ENCODE measurements around the gene ABHD1. TPM values are rescaled to one million over a fixed set of nuclear protein-coding genes. Genes with fewer than 3 reads are reported as not detected.
A peak's percentile ranks its signal among the peaks of the same experiment; 100 is the strongest.
"Not testable (repeated sequence)": the region's sequence is repeated elsewhere in the genome, so short reads cannot be mapped to it uniquely, and the experiment has no call there.

The ABHD1 gene
- 0.30 TPM for polyA plus RNA-seq (2013, experiment 1 of 2; ENCODE audit: insufficient read length)
- polyA plus RNA-seq (2013, experiment 2 of 2; ENCODE audit: insufficient read length), result not detected

DNA sequence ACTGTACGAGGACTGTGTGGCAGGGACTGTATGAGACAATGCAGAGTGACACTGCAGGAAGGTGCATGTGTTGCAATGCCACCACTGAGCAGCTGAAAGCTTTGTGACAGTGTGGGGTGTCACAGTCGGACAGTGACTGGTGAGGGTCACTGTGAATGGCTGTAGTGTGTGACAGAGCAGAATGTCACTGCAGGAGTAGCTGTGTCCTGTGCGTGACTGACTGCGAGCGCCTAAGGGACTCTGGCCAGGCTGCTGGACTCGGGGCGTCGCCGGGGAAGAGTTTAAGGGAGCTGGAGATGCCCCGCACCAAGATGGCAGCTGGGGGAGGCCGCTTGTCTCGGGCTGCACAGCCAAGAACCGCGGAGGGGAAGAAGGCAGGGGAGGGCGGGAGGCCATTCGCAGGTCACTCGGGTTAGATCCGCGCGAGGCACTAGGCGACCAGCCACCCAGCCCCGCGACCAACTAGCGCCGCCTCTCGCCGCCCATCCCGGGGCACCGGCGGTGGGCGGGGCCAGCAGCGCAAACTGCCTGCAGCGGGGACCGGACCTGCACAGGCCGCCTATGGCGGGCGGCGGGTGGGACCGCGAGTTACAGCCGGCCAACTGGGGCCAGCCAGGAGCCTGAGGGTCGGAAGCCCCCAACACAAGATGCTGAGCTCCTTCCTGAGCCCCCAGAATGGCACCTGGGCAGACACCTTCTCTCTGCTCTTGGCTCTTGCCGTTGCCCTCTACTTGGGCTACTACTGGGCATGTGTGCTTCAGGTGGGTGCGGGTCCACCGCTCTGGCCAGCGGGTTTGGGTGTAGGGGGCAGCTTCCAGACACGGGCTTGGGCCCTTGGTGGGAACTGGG, at the start of gene ABHD1:
TSS of gene ABHD1 (plus strand) at position 514 of the 849 bp plus-strand sequence. CDS start at position 648, 134 bp downstream.
- DNase-seq, result no peak

DNA sequence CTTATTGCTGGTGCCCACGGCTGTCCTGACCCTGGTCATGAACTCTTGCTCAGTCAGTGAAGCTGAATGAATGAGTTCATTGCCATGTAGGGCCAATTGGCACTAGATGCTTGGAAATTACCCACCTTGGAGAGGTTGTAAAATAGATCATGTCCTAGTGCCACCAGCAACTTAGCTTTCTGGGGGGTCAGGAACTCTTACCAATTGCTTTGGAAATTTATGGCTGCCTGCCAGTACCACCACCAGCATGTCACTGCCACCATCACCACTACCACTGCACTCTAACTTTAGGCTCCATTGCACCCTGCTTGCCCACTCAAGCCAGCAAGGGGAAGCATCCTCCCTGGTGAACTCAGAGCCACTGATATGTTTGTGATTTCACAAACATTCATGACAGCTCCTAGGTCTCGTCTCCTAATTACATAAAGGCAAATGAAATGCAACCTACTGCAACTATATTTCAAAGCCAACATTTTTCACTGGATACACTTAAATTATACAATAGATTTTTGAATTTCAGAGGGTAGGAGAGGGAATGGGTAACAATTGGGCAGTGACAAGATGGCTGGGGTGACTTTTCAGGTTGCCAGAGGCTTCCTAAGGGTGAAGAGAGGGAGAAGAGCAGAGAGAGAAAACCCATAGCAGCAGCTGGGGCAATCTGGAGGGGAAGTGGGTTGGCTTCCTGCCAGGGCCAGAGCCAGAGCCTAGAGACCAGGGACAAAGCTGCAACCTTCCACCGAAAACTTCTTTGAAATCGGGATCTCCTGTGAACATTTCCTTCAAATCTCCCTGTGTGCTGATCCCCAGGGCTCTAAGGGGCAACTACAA, 48.7 kb upstream of the ABHD1 start:
- DNase-seq, result peak; percentile 41

DNA sequence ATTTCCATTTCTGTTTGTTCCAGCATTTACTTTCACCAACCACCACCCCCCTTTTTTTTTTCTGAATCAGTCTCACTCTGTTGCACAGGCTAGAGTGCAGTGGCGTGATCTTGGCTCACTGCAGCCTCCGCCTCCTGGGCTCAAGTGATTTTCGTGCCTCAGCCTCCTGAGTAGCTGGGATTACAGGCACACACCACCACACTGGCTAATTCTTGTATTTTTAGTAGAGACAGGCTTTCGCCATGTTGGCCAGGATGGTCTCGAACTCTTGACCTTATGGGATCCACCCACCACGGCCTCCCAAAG, 48.1 kb upstream of the ABHD1 start:
- not testable (repeated sequence) for DNase-seq

DNA sequence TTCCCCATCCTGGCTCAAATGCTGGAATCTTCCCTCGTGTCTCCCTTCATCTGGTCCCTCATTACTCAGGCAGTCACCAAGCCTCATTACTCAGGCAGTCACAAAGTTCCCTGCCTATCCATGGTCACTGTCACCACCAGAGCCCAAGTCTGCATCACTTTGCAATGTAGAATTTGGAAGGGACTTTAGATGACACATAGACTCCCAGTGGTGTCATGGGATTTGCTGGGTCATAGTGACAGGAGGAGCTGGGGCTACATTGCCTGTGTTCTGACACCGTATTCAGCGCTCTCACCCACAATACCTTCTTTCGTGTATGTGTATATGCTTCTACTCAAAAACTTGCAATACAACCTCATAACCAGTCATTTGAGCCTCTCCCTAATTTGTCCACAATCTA, 47.3 kb upstream of the ABHD1 start:
- DNase-seq, result peak; percentile 35

DNA sequence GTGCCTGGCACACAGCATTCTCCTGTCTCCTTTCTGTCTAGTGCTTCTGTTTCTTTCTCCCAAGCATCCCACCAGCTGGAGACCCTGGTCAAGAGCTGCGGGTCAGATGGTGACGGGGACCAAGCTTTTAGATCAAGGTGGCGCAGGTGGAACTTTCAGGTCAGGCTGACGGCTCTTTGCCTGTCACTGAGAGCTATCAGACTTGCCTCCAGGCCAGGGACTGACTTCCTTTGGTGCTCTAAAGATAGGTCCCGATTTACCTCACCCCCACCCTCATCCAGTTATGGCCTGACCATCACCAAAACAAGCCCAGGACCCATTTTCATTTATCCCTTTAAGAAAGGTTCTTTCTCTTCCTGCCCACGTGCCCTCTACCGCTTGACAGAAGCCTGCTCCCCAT, 46.4 kb upstream of the ABHD1 start:
- no peak for DNase-seq

DNA sequence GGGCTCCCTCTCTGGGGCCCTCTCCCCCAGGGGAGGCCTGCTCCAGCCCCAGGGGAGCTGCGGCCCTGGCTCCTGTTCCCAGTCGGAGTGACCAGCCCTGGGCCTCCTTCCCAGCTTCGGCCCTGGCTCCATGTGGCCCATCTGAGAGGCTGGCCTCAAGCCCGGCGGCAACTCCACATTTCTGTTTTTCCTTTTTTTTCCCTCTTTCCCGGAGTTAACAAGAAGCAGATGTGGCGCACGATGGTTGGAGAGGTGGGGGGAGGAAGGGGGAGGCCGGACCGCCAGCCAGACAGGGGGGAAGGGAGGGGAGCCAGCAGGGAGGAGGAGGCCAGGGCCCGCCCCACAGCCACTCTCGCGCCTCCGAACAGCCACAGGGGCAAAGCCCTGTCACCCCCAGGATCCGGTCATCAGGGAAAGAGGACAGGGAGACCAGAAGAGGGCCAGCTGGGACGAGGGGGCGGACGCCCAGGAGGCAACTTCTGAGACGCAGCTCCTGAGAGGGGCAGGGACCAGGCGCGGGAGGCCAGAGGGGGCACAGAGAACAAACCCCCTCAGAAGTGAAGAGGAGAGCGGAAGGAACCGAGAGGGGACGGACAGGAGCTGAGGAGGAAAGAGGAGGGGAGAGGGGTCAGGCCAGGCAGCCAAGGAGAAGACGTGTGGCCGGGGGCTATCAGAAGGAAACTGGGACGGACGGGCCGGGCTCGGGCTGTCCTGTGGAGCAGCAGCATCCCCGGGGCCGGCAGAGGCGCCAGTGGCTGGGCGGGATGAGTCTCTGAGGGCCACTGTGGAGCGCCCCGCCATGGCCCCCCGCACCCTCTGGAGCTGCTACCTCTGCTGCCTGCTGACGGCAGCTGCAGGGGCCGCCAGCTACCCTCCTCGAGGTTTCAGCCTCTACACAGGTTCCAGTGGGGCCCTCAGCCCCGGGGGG, 45.1 kb upstream of the ABHD1 start, which contains the start of gene EMILIN1:
TSS of gene EMILIN1 (plus strand) at position 349 of the 928 bp plus-strand sequence. CDS start at position 800, 451 bp downstream.
- DNase-seq, result peak; percentile 97

DNA sequence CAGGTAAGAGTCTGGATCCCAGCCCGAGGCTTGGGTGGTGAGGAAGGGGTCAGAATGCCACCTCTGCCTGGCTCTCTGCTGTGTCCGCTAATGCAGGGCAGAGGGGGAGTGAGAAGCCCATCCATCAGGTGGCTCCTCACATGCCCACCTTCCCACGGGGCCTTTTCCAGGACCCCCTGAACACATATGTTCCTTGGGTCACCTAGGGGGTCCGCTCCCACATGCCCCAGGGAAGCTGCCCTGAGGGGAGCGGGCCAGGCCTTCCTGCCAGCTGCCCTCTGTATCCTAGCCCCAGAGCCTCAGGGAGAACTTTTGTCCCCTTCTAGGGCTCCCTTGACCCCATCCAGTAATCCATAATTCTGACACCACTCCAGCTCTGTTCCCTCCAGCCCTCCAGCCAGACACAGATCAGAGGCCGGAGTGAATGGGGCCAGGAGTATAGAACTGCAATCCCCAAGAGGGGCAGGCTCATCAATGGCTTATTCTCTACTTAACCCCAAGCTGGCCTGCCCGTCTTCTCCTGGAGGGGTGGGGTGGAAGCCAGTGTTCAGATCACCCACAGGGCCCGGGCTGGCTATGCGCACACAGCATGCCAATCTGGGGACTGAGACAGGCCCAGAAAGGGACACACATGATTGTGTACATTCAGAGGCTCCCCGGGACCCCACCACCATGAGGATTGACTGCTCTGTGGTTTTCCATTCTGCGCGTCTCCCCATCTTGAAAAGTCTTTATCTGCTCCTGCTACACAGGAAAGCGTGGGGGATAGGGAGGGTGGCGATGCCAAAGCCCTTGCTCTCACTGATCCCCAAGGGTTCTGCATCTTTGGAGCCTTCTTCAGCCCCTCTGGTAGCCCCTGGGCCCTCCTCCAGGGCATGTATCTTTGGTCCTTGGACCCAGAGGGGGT, 44.1 kb upstream of the ABHD1 start:
- DNase-seq, result no peak

DNA sequence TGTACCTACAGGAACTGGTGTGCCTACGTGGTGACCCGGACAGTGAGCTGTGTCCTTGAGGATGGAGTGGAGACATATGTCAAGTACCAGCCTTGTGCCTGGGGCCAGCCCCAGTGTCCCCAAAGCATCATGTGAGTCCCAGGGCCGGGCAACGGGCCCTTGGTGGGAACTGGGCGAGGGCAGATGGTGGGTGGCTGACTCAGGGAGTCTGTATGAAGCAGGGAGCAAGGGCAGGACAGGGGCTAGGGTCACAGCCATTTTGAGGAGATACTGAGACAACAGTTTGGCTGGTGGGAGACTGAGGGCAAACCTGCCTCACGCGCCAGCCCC, 43.5 kb upstream of the ABHD1 start:
- no peak for DNase-seq

DNA sequence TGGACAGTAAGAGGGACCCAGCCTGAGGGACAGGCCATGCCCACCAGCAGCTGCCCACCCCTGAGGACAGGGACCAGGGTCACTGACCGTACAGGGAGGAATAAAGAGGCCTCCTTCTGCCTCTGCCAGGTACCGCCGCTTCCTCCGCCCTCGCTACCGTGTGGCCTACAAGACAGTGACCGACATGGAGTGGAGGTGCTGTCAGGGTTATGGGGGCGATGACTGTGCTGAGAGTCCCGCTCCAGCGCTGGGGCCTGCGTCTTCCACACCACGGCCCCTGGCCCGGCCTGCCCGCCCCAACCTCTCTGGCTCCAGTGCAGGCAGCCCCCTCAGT, 43.0 kb upstream of the ABHD1 start:
- DNase-seq, result no peak

DNA sequence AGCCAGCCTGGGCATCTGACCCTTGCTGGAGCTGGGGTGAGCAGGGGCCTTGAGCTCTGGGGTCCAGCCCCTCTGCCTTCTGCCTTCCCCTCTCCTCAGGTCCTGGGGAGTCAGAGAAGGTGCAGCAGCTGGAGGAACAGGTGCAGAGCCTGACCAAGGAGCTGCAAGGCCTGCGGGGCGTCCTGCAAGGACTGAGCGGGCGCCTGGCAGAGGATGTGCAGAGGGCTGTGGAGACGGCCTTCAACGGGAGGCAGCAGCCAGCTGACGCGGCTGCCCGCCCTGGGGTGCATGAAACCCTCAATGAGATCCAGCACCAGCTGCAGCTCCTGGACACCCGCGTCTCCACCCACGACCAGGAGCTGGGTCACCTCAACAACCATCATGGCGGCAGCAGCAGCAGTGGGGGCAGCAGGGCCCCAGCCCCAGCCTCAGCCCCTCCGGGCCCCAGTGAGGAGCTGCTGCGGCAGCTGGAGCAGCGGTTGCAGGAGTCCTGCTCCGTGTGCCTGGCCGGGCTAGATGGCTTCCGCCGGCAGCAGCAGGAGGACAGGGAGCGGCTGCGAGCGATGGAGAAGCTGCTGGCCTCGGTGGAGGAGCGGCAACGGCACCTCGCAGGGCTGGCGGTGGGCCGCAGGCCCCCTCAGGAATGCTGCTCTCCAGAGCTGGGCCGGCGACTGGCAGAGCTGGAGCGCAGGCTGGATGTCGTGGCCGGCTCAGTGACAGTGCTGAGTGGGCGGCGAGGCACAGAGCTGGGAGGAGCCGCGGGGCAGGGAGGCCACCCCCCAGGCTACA, 41.4 kb upstream of the ABHD1 start:
- no peak for DNase-seq

DNA sequence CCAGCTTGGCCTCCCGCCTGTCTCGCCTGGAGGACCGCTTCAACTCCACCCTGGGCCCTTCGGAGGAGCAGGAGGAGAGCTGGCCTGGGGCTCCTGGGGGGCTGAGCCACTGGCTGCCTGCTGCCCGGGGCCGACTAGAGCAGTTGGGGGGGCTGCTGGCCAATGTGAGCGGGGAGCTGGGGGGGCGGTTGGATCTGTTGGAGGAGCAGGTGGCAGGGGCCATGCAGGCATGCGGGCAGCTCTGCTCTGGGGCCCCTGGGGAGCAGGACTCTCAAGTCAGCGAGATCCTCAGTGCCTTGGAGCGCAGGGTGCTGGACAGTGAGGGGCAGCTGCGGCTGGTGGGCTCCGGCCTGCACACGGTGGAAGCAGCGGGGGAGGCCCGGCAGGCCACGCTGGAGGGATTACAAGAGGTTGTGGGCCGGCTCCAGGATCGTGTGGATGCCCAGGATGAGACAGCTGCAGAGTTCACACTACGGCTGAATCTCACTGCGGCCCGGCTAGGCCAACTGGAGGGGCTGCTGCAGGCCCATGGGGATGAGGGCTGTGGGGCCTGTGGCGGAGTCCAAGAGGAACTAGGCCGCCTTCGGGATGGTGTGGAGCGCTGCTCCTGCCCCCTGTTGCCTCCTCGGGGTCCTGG, 40.7 kb upstream of the ABHD1 start:
- no peak for DNase-seq

DNA sequence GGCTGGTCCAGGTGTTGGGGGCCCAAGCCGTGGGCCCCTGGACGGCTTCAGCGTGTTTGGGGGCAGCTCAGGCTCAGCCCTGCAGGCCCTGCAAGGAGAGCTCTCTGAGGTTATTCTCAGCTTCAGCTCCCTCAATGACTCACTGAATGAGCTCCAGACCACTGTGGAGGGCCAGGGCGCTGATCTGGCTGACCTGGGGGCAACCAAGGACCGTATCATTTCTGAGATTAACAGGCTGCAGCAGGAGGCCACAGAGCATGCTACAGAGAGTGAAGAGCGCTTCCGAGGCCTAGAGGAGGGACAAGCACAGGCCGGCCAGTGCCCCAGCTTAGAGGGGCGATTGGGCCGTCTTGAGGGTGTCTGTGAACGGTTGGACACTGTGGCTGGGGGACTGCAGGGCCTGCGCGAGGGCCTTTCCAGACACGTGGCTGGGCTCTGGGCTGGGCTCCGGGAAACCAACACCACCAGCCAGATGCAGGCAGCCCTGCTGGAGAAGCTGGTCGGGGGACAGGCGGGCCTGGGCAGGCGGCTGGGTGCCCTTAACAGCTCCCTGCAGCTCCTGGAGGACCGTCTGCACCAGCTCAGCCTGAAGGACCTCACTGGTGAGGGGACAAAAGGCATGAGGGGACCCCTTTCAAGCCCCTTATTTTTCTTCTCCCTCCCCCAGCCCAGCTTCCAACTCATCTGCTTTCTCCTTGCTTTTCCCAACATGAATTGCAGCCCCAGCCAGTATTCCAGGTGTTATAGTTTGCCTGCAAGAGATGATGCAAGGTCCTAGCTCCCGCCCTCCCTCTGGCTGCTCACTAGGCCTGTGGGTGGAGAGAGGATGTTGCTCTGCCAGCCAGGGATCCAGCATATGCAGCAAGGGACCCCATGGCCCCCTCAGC, 40.0 kb upstream of the ABHD1 start:
- DNase-seq, result no peak

DNA sequence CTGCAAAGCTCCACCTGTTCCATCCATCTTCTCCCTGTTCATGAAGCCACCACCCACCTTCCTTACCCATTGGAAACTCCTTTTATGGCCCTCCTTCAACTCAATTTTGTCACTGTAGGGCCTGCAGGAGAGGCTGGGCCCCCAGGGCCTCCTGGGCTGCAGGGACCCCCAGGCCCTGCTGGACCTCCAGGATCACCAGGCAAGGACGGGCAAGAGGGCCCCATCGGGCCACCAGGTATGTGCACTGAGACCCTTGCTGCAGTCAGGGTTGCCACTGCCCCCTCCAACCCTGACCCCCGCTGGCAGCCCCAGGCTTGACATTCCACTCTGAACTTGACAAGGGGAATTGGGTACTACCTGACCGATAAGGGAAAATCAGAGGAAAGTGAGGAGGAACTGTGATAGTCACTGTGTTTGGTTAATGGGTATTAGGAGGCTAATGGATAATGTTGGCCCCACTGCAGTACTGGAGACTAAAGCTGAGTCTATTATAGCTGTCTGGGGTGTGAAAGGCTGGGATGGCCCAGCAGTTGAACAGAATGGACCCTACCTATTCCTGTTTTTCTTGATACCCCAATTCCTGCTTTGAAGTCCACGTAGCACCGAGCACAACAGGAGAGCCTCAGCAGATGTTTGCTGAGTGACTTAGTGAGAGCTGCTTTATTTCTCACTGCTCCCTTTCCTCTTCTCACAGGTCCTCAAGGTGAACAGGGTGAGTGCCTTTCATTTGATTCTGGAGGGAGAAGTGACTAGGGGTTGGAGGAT, 39.1 kb upstream of the ABHD1 start:
- DNase-seq, result no peak

DNA sequence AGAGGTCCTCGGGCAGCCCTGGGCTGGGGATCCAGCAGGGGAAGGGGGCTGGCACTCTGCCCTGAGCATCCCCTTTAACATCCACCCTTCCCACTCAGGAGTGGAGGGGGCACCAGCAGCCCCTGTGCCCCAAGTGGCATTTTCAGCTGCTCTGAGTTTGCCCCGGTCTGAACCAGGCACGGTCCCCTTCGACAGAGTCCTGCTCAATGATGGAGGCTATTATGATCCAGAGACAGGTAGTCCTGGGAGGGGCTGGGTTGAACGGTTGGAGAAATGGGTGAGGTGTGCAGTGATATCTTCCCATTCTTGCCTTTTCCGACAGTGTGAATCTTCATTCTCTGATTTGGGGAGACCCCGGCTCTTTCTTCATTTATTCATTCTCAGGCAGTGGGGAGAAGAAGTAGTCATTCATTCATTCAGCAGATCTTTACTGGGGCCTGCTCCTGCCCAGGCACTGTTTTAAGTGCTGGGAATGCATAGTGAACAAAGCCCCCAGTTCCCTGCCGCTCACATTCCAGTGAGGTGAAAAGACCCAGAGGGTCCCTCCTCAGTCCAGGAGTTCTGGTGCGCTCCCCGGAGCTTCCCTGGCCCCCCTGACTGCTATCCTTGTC, 38.4 kb upstream of the ABHD1 start:
- no peak for DNase-seq

DNA sequence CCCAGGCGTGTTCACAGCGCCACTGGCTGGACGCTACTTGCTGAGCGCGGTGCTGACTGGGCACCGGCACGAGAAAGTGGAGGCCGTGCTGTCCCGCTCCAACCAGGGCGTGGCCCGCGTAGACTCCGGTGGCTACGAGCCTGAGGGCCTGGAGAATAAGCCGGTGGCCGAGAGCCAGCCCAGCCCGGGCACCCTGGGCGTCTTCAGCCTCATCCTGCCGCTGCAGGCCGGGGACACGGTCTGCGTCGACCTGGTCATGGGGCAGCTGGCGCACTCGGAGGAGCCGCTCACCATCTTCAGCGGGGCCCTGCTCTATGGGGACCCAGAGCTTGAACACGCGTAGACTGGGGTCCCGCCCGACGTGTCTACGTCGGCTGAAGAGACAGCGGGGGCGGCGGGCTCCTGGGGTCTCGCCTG, 37.9 kb upstream of the ABHD1 start:
- DNase-seq, result peak; percentile 67

DNA sequence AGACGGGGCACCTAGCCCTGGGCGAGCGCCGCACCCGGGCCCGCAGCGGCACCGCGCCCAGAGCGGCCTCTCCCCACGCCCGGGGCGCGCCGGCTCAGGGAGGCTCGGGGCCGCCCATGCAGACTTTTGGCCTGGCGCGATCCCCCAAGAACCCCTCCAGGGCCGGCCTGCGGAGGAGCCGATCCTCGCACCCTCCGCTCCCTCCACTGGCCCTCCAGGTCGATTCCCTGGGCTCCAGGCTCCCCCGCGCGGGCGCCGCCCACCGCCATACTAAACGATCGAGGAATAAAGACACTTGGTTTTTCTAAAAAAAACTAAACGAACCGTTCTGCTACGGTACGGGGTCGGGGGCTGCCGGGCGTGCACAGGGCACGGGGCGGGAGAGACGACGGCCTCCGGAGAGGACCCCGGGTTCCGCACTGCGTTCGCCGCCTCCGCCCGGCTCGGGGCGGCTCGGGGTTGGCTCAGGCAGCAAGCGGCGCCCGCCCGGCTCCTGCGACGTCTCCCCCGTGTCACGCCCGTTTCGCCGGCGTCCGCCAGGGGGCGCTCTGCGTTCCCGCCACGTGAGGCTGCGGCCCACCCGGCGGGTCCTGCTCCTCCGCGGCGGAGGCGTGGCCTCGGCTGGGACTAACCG, 37.4 kb upstream of the ABHD1 start:
- DNase-seq, result peak; percentile 92

Measured in fibroblast of skin of scalp (primary cell).